LHCN-M2 (cell line): Measurements from ENCODE around the gene ARHGEF37. TPM values are rescaled to one million over a fixed set of nuclear protein-coding genes. Genes with fewer than 3 reads are reported as not detected.

Experiments
- DNase-seq: peaks from one replicate; pipeline ENCODE4 v3.0.0-alpha.2; 2012; ENCODE audit warnings: low read depth
- total RNA-seq: library from RNA; depleted of rRNA; stranded (reverse); fragments of >200 nt; gene quantifications from 2 replicates; pipeline ENCODE4 v1.2.3, GENCODE V29; 2014; rRNA removed

The ARHGEF37 gene
- total RNA-seq, 1 experiment from 2014 or later: 0.11 TPM

DNA sequence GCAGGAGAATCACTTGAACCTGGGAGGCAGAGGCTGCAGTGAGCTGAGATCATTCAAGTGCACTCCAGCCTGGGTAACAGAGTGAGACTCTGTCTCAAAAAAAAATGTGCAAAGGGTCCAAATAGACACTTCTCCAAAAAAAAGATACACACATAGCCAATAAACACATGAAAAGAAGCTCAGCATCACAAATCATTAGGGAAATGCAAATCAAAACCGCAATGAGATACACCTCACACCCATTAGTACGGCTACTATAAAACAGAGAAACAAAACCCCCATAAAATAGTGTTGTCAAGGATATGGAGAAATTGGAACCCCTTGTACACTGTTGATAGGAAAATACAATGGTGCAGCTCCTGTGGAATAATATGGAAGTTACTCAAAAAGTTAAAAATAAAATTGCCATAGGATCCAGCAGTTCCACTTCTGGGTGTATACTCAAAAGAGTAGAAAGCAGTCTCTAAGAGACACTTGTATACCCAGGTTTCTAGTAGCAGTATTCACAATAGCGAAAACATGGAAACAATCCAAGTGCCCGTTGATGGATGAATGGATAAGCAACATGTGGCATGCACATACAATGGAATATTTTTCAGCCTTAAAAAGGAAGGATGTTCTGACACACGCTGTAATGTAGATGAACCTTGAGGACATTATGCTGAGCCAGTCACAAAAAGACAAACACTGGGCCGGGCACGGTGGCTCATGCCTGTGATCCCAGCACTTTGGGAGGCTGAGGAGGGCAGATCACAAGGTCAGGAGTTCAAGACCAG is 91.6 kb downstream of the ARHGEF37 start:
- no peak for DNase-seq

- no peak for DNase-seq
Observed at GRCh38 chr5:149674686-149675085, 93.4 kb downstream of the ARHGEF37 start.

DNA sequence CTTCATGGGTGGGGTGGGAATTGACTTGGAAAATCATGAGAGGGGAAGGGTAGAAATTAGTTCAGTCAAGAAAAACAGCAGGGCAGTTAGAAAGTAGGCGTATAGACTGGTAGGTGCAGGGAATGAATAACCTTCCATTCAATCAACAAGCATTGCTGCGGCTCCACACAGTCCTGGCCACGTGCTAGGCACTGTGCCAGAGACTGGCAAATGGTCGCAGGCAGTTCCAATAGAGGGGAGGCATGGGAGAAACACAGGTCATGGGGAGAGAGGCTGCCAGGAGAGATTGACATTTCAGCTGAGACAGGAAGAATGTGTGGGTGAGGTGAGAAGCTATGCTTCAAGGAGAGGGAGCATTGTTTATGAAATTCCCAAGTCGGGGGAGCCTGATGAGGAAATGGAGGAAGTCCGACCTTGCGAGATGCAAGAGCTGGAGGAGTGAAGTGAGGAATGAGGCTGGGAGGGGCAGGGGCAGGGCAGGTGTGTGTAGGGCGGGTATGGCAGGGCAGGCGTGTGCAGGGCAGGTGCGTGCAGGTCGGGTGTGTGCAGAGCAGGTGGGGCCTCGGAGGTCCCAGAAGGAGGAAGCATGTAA is 94.4 kb downstream of the ARHGEF37 start:
- DNase-seq: no peak

- no peak for DNase-seq
Observed at GRCh38 chr5:149677731-149678130, 96.4 kb downstream of the ARHGEF37 start.

- DNase-seq: no peak
Observed at GRCh38 chr5:149679876-149680809, 98.8 kb downstream of the ARHGEF37 start.

GRCh38 chr5:149680810-149681221 is 99.5 kb downstream of the ARHGEF37 start:
- no peak for DNase-seq

- DNase-seq: no peak
Observed at GRCh38 chr5:149681252-149681651, 100.0 kb downstream of the ARHGEF37 start.

DNA sequence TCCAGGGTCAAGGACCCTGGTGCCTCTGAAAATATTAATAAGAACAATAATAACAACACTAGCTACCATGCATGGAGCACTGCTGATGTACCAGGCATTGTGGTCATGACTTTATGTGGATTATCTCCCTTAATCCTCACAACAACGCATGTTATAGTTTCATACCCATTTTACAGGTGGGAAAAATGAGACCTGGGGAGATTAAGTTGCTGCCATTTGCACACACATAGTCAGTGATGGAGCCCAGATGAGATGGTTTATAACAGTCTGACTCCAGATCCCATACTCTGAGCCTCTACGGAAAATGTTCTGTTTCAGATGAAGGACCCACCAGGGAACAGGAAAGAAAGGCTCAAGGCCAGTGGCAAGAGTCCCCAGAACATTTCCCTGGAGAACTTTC is 100.6 kb downstream of the ARHGEF37 start:
- no peak for DNase-seq

GRCh38 chr5:149682532-149683075 is 101.3 kb downstream of the ARHGEF37 start:
- DNase-seq: no peak

GRCh38 chr5:149683964-149684363 is 102.7 kb downstream of the ARHGEF37 start:
- no peak for DNase-seq

DNA sequence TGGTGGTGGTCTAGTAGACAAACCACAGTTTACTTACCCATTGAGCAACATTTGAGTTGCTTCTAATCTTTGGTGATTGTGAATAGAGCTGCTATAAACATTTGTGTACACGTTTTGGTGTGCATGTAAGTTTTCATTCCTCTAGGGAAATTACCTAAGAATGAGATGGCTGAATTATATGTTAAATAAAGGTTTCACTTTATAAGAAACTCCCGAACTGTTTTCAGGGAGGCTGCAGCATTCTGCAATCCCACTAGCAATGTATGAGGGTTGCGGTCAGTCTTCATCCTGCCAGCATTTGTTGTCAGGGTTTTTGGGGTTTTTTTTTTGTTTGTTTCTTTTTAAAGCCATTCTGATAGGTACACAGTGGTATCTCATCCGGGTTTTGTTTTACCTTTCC is 103.1 kb downstream of the ARHGEF37 start:
- no peak for DNase-seq

Other genes starting within 250 kb of the ARHGEF37 start
- gene GRPEL2, start 236.0 kb upstream of the ARHGEF37 start, total RNA-seq: 13.9 and 16.8 TPM in 2 replicates
- 5.9 and 6.3 TPM in 2 replicates for gene PCYOX1L, start 223.5 kb upstream of the ARHGEF37 start, total RNA-seq
- gene IL17B, start 202.2 kb upstream of the ARHGEF37 start, total RNA-seq: not detected in 2 replicates
- 249 and 268 TPM in 2 replicates for gene CSNK1A1, start 30.1 kb upstream of the ARHGEF37 start, total RNA-seq
- gene PPARGC1B, start 148.8 kb downstream of the ARHGEF37 start, total RNA-seq: 0.63 and 1.0 TPM in 2 replicates